Kidney epithelial cell (primary cell): ENCODE results near the gene CNTD1. TPM values are rescaled to one million over a fixed set of nuclear protein-coding genes. Genes with fewer than 3 reads are reported as not detected.

ENCODE experiments used
- DNase-seq: peaks from one replicate; pipeline ENCODE4 v3.0.0-alpha.2; 2010; ENCODE audit warnings: low read depth
- H3K27me3 ChIP-seq: 2 replicates; pipeline ENCODE4 v1.6.0; 2011; ENCODE audit warnings: low read length; ENCODE audit not compliant: control insufficient read depth, insufficient read depth
- H3K36me3 ChIP-seq: 2 replicates; pipeline ENCODE4 v1.5.1; 2011; ENCODE audit warnings: low read length; ENCODE audit not compliant: control insufficient read depth, insufficient read depth
- H3K4me3 ChIP-seq: 2 replicates; pipeline ENCODE4 v1.5.1; 2011; ENCODE audit warnings: low read depth, mild to moderate bottlenecking, control low read depth, low read length
- CTCF ChIP-seq: IDR thresholded peaks from 2 replicates; pipeline ENCODE4 v1.5.1; 2011; ENCODE audit warnings: mild to moderate bottlenecking, moderate library complexity, low read length, control low read depth, inconsistent platforms; ENCODE audit not compliant: insufficient read depth, poor library complexity, severe bottlenecking
- total RNA-seq: library from RNA; depleted of rRNA; stranded (reverse); fragments of >200 nt; gene quantifications from 2 replicates; pipeline ENCODE4 v1.2.3, GENCODE V29; 2015

The CNTD1 gene
- total RNA-seq, 1 donor from 2014 or later = 0.21 TPM

DNA sequence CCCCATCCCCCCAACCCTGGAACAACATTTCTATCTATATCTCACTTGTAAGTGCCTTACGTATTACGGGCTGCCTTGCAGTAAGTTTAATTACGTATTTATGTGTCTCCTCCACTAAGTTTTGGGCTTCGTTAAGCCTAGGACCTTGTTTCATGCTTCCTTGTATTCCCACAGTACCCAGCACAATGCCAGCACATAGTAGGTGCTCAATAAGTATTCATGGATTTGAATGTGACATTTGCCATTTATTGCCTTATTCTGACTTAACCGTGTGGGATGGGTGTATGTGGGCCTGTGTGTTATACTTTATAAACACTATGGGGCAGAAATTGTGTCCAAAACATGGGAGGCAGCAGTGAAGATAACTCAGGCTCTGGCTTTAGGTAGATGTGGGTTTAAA lies 6.1 kb upstream of the CNTD1 start:
- Histone ChIP-seq H3K4me3 (no peak overlapping the region), H3K36me3 (peaks cover 1% of the 10 kb centered on the region), H3K27me3 (no peaks in the 10 kb centered on the region)
- TF ChIP-seq CTCF = no peak
- DNase-seq = no peak

DNA sequence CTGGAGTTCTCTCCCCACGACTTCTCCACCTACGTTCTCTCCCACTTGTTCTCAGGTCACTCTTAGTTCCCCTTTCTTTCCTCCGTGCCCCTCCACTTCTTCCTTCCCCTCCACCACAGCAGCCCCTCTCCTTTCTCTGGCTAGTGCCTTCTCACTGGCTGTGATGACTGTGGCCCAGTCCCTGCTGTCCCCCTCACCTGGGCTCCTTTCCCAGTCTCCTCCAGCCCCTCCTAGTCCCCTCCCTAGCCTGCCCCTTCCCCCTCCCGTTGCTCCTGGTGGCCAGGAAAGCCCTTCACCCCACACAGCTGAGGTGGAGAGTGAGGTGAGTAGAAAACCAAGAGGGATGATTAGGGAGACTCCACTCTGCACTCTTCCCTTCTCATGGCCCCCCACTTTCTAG lies 3.6 kb upstream of the CNTD1 start:
- no peak for DNase-seq
- TF ChIP-seq CTCF = no peak
- no peaks in the 10 kb centered on the region for H3K27me3 ChIP-seq
- no peak overlapping the region for H3K4me3 ChIP-seq
- peaks cover 1% of the 10 kb centered on the region for H3K36me3 ChIP-seq

GRCh38 chr17:42795465-42795864 lies 3.2 kb upstream of the CNTD1 start:
- DNase-seq = no peak
- H3K36me3 ChIP-seq = peaks cover 1% of the 10 kb centered on the region
- TF ChIP-seq CTCF = no peak
- no peaks in the 10 kb centered on the region for H3K27me3 ChIP-seq
- H3K4me3 ChIP-seq = no peak overlapping the region

DNA sequence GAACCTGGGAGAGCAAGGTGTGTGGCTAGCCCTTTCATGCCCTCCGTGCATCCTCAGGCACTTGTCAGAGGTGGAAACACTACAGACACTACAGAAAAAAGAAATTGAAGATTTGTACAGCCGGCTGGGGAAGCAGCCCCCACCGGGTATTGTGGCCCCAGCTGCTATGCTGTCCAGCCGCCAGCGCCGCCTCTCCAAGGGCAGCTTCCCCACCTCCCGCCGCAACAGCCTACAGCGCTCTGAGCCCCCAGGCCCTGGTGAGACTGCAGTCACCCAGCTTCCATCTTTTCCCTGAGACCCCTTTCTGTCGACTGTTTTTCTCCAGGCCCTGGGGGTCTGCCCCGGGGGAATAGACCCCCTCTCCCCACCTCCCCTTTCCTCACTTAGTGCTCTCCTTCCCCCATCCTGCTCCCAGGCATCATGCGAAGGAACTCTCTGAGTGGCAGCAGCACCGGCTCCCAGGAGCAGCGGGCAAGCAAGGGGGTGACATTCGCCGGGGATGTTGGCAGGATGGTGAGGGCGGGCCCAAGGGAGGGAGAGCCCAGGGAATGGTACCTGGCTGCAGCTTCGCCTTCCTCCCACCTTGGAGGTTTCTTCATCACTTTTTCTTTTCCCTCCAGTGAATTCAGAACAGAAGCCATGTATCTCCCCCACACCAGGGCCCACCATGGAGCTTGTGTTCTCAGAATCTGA lies 2.4 kb upstream of the CNTD1 start:
- no peak for DNase-seq
- peaks cover 1% of the 10 kb centered on the region for H3K36me3 ChIP-seq
- no peak for TF ChIP-seq CTCF
- H3K4me3 ChIP-seq = no peak overlapping the region
- no peaks in the 10 kb centered on the region for H3K27me3 ChIP-seq

GRCh38 chr17:42797067-42798007 lies 1.3 kb upstream of the CNTD1 start:
- peak; percentile 49 for DNase-seq
- Histone ChIP-seq H3K27me3 (no peaks in the 10 kb centered on the region), H3K4me3 (peak overlapping the region; percentile 87), H3K36me3 (peaks cover 1% of the 10 kb centered on the region)
- no peak for TF ChIP-seq CTCF
